GM21737 (cell line): ENCODE results near the gene IPO7.

ENCODE experiments used
- ATAC-seq: cut with Tn5 transposase; IDR thresholded peaks from one replicate; pipeline ENCODE4 v1.9.1; 2021; ENCODE audit warnings: mild to moderate bottlenecking, moderate library complexity; ENCODE audit not compliant: unreplicated experiment

IPO7 gene

GRCh38 chr11:9489080-9489765, 104.8 kb downstream of the IPO7 start:
- no peak for ATAC-seq

- ATAC-seq: no peak
These were observed 105.9 kb downstream of the IPO7 start for GRCh38 chr11:9490376-9490775.

- no peak for ATAC-seq
These were observed 109.0 kb downstream of the IPO7 start for GRCh38 chr11:9493492-9493891.

- ATAC-seq: no peak
These were observed 109.9 kb downstream of the IPO7 start for GRCh38 chr11:9494316-9494715.

- no peak for ATAC-seq
These were observed 111.5 kb downstream of the IPO7 start for GRCh38 chr11:9495803-9496514.
